HS-27A (cell line): Measurements from ENCODE around the gene ATP1B1.

Experiments used
- DNase-seq: peaks from one replicate; pipeline ENCODE4 v3.0.0-alpha.2; 2012; ENCODE audit warnings: low read depth, missing footprints

Gene ATP1B1

DNA sequence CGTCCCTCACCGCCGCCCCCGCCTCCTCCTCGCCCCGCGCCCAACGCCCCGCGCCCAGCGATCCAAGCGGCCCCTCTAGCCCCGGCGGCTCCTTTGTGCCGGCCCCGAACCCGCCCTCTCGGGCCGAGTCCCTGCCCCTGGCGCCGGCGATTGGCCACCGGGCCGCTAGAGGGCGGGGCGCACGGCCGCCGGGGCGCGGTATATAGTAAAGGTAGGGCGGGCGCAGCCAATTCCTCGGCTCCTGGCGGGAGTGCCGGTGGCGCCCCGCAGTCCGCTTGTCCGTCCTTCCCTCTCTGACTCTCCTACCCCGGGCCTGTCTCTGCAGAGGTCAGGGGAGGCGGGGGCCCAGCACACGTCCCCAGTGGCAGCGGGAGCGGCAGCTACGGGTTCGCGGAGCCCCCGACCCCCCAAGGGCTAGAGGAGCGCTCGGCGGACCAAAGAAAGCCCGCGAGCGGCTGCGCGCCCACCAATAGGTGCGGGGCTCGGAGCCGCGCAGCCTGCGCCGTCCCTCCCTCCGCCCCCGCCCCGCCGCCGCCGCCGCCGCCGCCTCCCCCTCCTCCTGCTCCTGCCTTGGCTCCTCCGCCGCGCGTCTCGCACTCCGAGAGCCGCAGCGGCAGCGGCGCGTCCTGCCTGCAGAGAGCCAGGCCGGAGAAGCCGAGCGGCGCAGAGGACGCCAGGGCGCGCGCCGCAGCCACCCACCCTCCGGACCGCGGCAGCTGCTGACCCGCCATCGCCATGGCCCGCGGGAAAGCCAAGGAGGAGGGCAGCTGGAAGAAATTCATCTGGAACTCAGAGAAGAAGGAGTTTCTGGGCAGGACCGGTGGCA is at the start of gene ATP1B1:
Gene ATP1B1, plus strand, starts transcription at position 596 of the 826 bp plus-strand sequence. Its CDS starts 140 bp downstream, at position 736.
- DNase-seq, result no peak

DNA sequence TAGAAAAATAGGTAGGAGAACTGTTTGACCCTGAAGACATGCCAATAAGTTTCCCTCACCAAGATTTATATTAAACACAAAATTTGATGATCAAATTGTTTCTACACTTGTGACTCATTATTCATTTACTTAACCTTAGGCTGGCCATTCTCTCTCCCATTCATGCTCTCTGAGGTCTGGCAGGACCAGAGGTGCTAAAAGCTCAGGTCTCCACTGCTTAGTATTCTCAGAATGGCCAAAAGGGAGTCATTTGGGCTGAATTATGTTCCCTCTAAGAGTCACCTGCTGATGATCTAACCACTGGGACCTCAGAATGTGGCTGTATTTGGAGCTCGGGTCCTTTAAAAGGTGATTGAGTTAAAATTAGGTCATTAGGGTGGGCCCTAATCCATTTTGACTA is 47.1 kb upstream of the ATP1B1 start:
- DNase-seq, result no peak

DNA sequence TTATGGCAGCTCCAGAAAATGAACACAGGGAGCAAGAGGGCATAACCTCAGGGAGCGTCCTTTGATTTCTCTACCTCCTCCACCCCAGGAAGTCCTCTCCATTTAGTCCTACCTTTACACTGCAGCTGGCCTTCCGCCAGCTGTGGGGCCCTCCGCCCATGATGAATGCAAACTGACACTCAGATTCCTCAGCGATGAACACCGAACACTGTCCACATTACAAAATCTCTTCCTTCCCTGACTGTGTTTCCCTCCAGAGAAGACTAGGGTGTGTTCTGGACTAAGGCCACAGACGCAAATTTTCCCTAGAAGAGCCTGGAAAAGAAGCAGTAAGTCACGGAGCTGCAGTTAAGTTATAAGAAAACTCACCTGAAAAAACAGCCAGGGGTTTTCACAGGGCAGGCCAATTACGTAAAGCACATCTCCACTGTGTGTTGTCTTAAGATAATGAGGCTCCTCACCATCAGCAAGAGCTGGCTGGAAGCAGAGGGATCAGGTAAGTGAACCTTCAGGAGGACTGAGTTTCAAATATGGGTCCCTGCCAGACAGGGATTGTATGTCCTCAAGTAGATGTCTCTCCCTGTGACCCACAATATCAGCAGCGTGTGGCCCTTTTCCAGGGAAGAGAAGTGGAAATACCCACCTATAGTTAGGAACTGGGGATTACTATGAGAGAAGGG is 46.3 kb upstream of the ATP1B1 start:
- no peak for DNase-seq

DNA sequence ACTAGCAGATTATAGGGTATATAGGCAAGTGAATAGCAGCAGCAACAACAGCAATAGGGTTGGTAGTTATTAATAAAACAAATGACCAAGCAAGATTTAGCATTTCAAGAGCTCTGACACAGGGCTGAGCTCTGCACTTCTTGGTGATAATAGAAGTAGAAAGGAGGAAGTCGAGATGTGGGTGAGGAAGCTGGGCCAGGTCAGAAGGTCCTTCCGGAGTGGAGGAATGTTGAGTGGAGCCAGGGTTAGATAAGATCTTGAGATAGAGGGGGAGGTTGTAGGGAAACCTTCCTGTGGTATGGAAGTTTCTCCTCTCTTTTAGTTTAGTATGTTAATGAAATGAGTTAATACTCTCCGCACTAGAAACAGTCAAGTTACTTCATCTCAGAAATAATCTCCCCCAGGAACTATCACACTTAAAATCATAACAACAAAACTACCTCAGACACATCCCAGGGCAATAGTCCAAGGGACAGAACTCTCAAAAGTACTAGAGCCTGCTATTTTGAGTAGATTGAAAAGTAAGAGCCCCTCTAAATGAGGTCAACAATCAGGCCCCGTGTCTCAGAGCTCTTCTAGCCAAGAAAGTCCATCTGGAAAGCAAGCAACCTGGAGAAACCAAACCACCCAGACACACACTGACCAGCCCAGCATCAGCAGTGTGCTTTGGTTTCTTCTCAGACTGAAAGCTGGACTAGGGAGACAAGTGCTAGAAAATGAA is 45.4 kb upstream of the ATP1B1 start:
- no peak for DNase-seq

DNA sequence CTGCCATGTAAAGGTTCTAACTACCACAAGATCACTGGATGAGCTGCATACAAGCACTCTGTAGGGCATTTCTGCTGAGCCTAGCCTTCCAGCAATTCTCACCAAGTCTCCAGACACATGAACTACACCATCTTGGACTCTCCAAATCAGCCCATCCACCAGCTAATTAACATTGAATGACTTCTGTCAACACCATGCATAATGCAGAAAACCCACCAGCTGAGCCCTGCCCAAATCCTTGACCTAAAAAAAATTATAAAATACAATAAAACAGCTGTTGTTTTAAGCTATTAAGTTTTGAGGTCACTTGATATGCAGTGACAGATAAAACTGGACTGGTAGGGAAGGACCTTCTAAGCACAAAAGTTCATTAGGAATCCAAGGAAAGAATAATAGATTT is 44.3 kb upstream of the ATP1B1 start:
- DNase-seq, result no peak

DNA sequence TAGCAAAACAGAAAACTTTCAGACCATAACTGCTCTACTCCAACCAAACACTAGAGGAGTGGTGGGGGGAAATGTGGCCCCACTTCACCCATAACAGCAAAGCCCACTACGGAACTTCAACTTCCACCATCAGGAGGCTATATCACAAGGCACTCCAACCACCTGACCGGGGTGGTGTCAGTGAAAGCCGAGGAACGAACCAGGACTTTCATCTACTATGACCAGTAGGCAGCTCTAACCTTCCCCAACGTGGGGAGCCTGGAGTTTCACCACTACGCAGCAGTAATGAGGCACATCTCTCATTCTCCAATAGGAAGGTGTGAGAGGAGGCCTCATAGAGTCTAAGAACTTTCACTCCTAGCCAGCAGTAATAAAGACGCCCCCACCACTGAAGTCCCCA is 42.4 kb upstream of the ATP1B1 start:
- DNase-seq, result no peak

DNA sequence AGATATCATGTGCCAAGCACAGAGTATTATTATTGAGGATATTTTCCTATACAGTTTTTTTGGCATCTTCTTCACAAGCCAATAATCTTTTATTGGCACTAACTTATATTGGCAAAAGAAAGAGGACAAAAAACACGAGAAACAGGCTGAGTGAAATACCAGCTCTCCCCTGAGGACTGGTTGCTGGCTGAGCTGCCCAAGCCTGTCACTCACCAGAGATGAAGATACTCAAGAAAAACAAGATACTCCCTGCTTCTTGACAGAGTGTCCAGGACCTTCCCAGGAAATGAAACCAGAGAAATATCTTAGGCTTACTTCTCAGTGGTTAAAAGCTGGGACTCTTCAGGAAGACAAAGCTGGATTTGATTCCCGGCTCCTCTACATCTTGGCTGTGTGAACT is 35.9 kb upstream of the ATP1B1 start:
- no peak for DNase-seq

DNA sequence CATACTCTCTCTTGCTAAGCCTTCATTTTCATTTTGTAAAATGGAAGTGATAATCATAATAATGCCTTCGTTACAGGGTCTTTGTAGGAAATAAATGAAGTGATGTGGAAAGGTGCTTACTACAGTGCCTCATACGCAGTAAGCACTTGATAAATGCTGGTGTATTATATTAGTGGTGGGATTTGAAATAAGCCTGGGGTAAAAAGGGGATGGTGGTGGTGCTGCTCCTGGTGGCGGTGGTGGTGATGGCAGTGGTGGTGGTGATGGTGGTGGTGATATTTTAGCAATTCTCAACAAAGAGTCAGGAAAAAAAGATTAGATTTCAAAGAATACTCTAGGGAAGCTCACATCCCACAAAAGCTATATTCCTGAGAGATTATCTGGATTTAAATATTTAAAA is 35.5 kb upstream of the ATP1B1 start:
- DNase-seq, result no peak

DNA sequence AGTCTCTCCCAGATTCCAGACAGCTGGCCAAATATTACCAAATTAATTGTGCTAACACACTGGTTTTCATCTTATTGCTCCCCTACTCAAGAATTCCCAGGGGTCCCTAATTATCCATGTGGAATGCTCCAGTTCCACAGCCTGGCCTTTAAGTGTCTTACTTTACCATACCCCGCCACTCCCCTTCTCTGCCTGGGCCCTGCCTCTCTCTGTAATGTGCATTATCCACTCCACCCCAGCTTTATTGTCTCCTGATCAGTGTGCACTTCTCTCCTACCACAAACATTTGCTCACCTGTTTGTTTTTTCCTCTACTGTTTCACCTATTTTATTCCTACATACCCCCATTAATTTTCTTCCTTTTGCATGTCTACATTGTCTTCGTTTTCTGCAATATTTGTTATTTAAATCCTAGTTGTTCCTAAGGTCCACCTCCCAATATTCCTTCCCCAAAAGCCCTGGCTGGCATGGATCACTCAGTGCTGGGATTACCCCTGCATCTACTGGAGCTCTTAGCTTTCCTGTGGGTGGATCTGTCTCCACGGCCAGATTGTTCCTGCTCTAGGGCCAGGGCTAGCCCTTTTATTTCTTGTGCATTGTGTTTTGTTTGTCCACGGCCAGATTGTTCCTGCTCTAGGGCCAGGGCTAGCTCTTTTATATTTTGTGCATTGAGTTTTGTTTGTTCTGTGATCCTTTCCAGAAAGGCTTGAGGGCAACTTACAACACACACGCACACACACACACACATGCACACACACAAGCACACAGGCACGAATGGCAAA is 33.4 kb upstream of the ATP1B1 start:
- DNase-seq, result no peak

DNA sequence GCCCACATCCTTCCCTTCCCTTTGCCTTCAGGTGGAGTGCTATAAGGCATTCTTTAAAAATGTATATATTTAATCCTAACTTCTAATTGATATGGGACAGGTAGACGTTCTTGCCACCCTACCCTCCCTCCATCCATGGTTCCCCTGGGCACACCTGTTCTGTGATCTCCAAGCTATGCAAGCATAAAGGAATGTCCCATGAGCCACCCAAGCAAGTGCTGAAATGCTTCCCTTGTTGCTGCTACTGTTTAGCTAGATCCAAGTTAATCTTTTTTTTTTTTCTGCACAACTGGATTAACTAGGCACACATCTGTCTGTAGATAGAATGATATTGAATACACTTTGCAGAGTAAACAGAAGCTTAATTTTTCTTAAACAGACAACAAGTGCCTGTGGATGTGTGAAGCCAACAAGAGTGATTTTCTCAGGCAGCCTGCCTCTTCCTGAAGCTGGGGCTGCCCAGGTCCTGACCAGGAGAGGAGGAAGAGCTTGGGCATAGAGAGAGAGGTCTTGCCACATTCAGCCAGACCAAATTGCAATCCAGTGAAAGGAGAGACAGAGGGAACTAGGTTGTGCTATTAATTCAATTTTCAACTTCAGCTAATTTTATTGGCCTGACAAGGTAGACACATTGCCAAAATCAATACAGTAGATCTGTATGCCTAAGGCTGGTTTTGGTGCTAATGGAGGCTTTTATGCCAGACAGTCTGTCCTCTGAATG is 28.2 kb upstream of the ATP1B1 start:
- no peak for DNase-seq

DNA sequence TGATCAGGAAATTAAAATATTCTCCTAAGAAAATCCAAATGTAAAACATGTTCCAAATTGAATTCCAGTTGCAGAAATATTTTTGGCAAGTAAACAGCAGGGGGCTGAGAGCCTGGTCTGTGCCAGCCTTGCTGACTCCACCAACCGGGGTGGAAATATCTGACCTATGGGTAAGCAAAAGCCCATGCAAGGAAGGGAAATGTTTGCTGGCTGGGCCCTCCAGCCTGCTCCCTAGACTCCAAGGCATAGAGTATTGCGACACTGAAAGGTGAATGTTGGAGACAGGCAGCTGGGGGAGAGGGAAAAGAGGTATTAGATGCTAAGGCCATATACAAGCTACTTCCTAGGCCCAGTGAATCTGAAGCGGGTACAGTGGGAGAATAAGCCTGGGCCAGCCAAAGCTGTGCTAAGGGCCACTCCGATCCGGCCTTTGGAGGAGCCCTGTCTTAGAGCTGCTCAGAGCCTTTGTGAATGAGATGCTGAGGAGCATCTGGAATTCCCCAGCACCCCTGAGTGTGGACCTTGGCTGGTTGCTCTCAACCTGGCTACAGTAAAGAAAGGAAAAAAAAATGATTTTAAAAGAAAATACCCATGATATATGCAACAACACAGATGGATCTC is 24.9 kb upstream of the ATP1B1 start:
- DNase-seq, result no peak

DNA sequence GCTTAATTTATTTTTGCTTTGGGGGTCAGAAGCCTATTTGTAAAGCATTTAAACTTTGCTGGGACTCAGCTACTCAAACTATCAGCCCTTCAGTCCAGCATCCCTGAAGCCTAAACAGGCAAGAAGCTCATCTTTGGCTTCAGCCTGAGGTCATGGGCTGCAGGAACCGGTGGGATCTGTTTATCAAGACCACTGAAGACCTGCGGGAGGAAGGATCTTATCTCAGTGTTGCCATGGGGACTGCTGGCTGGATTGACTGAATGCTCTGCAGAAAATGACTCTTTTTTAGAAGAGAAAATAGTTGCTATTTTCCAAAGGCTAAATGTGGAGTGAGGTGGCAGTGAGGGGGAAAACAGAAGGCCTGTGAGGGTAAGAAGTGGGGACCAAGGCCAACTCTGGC is 20.6 kb upstream of the ATP1B1 start:
- no peak for DNase-seq

DNA sequence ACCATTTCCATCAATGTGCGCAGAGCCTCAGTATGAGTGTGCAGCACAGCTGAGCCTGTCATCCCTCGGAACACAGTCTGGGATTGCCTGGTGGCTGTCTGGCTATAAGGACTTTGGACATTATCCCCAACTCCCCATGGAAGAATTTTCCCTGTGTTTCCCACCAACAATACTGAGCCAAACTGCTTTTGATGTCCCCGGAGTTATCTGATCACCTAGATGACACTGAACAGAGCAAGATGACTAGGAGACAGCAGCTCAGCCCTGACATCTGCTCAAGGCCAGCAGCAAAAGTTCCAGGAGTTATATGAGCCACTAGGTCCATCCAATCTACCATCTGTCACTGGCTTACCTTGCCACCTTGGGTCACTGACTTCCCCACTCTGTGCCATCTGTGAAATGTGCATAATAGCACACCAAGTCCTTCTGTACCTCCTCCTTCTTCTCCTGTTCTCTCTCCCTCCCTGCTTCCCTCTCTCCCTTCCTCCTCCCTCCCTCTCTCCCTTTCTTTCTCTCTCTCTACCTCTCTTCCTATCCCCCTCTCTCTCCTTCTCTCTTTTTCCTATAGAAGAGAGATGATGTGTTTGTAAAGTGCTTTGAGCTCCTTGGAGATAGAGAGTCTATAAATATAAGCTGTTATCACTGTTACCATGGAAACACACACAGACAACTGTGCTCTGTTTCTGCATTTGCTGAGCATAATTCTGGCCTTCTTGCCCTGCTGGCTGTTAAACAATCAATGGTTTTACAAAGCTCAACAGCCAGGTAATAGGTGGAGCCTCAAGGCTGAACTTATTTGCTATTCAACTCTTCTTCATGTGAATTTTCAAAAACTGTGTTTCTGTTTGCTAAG is 19.7 kb upstream of the ATP1B1 start:
- no peak for DNase-seq

DNA sequence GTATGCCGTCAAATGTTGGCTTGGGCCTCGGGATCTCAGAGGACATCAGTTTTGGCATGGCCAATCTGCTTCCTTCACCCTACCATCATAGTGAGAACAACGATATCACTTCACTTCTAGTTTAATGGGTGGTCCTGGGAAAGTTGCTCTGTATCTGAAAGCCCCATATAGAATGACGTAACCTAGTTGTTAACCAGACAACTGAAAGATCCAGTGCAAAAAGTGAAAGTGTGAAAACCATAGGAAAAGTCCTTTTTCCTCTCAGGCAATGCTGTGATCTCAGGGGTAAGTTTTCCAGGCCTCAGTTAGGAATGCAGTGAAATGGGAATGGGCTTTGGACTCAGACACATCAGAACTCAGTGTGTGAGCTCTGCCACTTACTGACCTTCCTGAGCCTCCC is 18.6 kb upstream of the ATP1B1 start:
- DNase-seq, result no peak

DNA sequence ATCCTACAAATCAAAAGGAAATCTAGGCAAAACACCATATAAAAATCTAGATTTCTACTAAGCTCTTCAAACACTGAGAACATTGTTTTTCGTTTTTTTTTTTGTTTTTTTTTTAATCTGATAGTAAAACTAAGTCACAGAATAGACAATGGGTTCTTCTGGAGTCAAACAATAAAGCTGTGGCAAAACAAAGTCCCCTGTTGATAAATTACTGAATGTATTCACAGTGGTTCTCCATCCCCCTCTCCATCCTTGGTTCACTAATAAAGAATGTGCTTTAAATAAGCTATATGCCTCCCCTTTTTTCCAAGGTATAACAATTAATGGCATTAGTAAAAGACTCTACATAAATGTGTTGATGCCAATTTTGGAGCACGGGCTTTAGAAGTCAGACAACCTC is 16.7 kb upstream of the ATP1B1 start:
- no peak for DNase-seq

DNA sequence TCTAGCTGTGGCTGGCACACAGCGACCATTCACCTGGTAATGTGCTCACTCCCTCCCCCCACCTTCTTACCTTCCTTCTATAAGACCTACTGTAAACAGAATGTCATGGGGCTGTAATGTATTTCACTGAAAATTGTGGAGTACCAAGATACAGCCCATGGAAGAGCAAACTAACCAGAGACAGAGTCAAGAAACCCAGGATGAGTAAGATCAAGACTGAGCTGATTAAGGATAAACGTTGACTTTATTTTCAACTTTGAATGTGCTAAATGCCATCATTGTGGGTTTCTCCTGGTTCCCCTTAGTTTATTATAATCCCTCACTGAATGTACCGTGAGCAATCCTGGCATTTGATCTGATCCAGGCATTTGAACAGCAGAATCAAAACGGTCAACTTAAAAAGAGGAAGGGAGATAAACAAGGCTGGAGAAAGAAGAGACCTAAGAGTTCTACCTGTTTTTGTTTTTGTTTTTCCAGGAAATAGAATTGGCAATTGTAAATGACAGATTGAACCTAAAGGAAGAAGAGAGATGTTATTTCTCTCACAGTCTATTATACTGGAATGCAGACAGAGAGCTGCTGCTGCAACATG is 16.1 kb upstream of the ATP1B1 start:
- no peak for DNase-seq

DNA sequence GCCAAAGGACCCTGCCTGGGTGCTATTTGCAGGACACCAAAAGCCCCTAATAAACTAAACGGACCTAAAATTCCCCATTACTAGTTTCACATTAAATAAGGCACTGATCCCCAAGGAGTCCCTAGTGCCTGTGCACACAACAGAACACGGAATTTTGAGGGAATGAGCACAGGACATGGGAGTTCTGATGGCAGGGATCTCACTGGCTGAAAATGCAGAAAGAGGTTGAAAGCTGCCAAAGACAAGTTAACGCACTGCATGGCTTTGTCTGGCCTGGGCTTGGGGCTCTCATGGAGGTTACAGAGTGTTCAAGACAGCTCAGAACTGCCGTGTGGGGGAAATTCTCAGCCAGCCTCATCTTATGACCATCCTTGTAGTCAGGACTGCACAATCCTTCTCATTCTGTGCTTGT is 15.6 kb upstream of the ATP1B1 start:
- no peak for DNase-seq

DNA sequence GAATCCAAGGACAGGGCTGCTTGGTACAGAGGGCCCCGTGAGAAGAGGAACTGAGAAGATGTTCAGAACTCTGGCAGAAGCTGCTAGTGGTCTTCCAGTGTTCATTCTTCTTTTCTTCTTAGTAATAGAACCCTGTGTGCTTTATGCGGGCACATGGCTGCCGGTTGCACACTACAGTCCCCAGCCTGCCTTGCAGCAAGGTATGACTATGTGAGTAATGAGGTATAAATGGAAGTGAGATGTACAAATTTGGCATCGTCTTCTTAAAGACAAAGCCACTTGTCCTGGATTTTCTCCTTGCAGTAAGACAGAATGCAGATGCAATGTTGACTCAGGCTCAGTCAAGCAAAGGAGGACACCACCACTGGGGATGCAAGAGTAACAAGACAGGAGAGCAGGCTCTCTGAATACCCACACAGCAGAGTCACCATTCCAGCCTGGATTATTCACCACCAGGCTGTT is 15.0 kb upstream of the ATP1B1 start:
- no peak for DNase-seq

DNA sequence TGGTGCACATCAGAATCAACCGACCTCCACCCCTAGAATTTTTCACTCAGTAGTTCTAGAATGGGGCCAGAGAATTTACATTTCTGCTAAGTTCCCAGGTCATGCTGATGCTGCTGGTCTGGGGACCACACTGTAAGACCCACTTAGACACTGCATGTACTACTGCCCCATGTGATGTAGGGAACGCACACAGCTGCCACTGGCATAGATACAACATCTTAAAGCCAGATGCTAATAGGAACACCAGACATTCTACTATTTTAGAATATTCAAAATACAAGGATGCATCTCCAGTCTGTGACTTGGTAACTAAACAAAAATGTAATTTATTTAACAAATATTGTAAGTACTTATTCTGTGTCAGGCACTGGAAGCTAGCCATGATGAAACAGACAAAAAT is 14.1 kb upstream of the ATP1B1 start:
- DNase-seq, result no peak
